OCI-LY7 (cell line): ENCODE measurements around the gene MTHFD2L.

ENCODE experiments used
- CTCF ChIP-seq: fragments of 200-600 bp; sonication (generic); conservative IDR thresholded peaks from 2 replicates; pipeline ENCODE4 v1.5.1; 2014; ENCODE audit warnings: mild to moderate bottlenecking, antibody characterized with exemption, low read length, moderate library complexity, mixed read lengths
- EZH2phosphoT487 ChIP-seq: fragments of 200-600 bp; sonication (generic); IDR thresholded peaks from 2 replicates; pipeline ENCODE4 v1.6.1; 2018; ENCODE audit warnings: low read depth, borderline replicate concordance, mild to moderate bottlenecking, mixed run types, antibody characterized with exemption, low read length, moderate library complexity, mixed read lengths

- TF ChIP-seq CTCF: no peak
- no peak for TF ChIP-seq EZH2phosphoT487
Observed at GRCh38 chr4:74190919-74191397, 33.0 kb downstream of the MTHFD2L start.
